Activated T-helper 17 cell treated with anti-CD3 and anti-CD28 coated beads, Interleukin-2, amount 50 U/mL, for 72 hours (primary cell): ENCODE results near the gene LYPD6B. TPM values are rescaled to one million over a fixed set of nuclear protein-coding genes. Genes with fewer than 3 reads are reported as not detected.

ENCODE experiments used
- ATAC-seq: fragments of 150-1000 bp; cut with Tn5 transposase; replicated peaks from 2 replicates; pipeline ENCODE4 v1.10.0; 2021; ENCODE audit warnings: mild to moderate bottlenecking, moderate library complexity
- H3K27ac Mint-ChIP-seq: one replicate; pipeline ENCODE4 v1.8.0; 2022; ENCODE audit warnings: mixed read lengths
- H3K27me3 Mint-ChIP-seq: one replicate; pipeline ENCODE4 v1.8.0; 2022; ENCODE audit warnings: mixed read lengths
- H3K36me3 Mint-ChIP-seq: one replicate; pipeline ENCODE4 v1.8.0; 2022; ENCODE audit warnings: low read depth, mild to moderate bottlenecking, mixed read lengths
- H3K4me1 Mint-ChIP-seq: one replicate; pipeline ENCODE4 v1.8.0; 2022; ENCODE audit warnings: mixed read lengths
- H3K4me3 Mint-ChIP-seq: one replicate; pipeline ENCODE4 v1.8.0; 2022; ENCODE audit warnings: mild to moderate bottlenecking, mixed read lengths
- H3K9me3 Mint-ChIP-seq: one replicate; pipeline ENCODE4 v1.8.0; 2022; ENCODE audit warnings: mixed read lengths
- total RNA-seq, 2 donors: library from RNA; stranded (reverse); gene quantifications; one replicate each; pipeline ENCODE4 v1.2.3, GENCODE V29; 2022

LYPD6B gene
- total RNA-seq, 2 donors from 2014 or later: not detected

DNA sequence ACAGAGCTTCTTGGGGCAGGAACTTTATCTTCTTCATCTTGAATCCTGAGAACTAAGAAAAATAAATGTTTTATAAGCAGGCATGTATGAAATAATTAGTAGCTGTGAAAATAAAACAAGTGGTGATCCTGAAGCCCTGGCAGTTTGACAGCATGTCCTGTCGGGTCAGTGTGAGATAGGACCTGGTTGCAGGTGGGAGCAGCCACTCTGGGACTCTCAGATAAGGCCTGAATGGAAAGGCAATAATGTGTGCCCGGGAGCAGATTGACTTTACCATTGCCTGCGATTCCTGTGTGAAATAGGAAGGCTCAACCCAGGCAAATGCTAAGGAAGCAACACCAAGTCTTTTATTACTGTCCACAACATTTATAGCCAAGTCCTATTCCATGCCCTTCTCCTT, 132.4 kb downstream of the LYPD6B start:
- no peak for ATAC-seq
- Mint-ChIP-seq H3K9me3 (peaks cover 9% of the 10 kb centered on the region), H3K4me1 (peaks cover 11% of the 10 kb centered on the region), H3K4me3 (no peak overlapping the region), H3K27ac (no peak overlapping the region), H3K36me3 (no peaks in the 10 kb centered on the region), H3K27me3 (peaks cover 8% of the 10 kb centered on the region)

DNA sequence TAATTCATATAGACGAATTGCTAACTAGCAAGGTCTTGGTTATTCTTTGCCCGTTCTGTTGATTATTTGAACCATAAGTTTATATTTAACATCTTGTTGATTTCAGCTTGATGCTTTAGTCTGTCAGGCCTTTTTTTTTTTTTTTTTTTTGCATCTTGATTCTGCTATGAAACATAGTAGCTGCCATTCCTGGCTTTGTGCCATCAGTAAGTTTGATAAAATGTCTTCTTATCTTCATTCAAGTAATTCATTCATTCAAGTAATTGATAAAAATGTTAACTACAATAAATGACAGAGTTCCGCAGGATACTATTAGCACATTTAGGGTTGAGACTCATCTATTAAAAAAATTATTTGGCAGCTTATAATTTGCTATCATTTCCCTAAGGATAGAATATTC, 134.7 kb downstream of the LYPD6B start:
- Mint-ChIP-seq H3K9me3 (peaks cover 9% of the 10 kb centered on the region), H3K4me1 (peaks cover 5% of the 10 kb centered on the region), H3K27ac (no peak overlapping the region), H3K36me3 (no peaks in the 10 kb centered on the region), H3K27me3 (peaks cover 12% of the 10 kb centered on the region), H3K4me3 (no peak overlapping the region)
- ATAC-seq: no peak

DNA sequence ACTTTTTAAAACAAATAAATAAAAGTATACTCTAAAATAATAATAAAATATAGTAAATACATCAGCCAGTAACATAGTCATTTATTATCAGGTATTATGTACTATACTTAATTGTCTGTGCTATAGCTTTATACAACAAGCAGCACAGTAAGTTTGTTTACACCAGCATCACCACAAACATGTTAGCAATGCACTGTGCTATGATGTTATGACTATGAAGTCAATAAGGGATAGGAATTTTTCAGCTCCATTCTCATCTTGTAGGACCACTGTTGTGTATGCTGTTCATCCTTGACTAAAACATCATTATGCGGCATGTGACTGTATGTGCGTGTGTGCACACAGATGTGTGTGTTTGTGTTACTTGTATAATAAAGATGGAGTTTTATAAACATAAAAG, 137.5 kb downstream of the LYPD6B start:
- ATAC-seq: no peak
- H3K36me3 Mint-ChIP-seq: no peaks in the 10 kb centered on the region
- peaks cover 14% of the 10 kb centered on the region for H3K27me3 Mint-ChIP-seq

DNA sequence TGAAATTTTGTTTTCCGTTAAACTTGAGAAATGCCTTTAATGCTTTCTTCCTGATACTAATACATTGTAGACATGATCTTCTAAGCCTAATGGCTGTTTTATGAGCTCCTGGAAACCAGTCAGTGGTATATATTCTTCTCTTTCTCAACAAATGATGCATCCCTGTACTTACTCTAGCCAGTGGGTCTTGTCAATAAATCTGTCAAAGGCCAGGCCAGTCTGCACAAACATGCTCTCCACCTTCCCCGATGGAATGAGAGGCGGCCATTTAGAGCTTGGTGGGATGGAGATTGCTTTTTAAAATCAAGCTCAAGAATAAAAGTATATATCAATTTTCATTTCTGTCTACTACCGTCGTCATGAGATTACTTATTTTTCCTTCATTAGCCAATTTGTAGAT, 140.1 kb downstream of the LYPD6B start:
- Mint-ChIP-seq H3K4me3 (no peak overlapping the region), H3K4me1 (no peaks in the 10 kb centered on the region), H3K9me3 (no peaks in the 10 kb centered on the region), H3K27me3 (peaks cover 15% of the 10 kb centered on the region), H3K36me3 (no peaks in the 10 kb centered on the region), H3K27ac (no peak overlapping the region)
- no peak for ATAC-seq

More for the DNA sequence above, 137.5 kb downstream of the LYPD6B start:
- Mint-ChIP-seq H3K4me3 (no peak overlapping the region), H3K4me1 (no peaks in the 10 kb centered on the region), H3K27ac (no peak overlapping the region), H3K9me3 (peaks cover 9% of the 10 kb centered on the region)

DNA sequence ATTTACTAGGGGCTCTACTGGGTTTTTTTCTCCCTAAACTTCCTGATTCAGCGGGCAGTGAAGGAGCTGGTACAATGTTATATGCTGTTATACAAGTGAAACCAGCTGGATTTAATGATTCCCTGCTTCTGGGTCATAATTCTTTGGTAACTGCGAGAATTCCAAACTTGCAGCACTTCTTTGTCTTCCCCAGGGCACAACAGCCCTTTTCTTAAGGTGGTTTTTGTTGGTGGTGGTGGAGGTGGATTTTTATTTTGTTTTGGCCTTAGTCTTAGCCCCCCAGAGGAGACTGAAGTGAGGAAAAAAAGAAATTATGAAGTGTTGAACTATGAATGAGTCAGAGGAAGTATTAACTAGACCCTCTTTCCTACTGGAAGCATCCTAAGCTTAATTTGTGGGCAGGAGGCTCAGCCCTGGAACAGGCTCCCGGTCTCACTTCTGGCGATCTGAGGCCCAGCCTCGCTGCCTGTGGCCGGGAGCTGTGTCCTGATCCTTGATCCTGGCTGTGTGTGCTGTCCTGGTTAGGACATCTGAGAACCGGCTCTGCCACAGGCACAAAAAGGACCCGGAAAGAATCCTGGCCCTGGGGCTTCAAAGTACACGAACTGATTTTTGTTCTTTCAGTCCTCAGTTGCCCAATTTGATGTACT, 141.9 kb downstream of the LYPD6B start:
- H3K27me3 Mint-ChIP-seq: peaks cover 15% of the 10 kb centered on the region
- no peaks in the 10 kb centered on the region for H3K9me3 Mint-ChIP-seq
- H3K27ac Mint-ChIP-seq: no peak overlapping the region
- H3K36me3 Mint-ChIP-seq: no peaks in the 10 kb centered on the region
- no peaks in the 10 kb centered on the region for H3K4me1 Mint-ChIP-seq
- H3K4me3 Mint-ChIP-seq: no peak overlapping the region
- ATAC-seq: no peak

DNA sequence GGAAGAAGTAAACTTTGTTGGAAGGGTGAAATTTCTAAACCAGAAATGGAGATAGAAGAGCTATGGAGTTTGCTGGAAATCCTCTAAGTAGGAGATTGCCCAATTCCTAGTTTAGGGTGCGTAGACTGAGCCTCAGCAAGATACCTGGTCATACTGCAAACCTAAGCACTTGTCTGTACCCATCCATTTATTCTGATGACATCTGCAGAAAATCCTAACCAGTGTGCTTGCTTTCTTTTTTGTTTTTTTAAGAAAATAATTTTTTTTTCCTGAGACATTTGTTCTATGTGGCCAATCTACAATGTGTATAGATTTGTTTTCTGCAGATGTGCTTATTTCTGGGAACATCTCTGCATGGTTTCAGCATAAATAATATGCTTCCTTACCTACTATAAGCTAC, 144.7 kb downstream of the LYPD6B start:
- ATAC-seq: no peak
- H3K27ac Mint-ChIP-seq: no peak overlapping the region

DNA sequence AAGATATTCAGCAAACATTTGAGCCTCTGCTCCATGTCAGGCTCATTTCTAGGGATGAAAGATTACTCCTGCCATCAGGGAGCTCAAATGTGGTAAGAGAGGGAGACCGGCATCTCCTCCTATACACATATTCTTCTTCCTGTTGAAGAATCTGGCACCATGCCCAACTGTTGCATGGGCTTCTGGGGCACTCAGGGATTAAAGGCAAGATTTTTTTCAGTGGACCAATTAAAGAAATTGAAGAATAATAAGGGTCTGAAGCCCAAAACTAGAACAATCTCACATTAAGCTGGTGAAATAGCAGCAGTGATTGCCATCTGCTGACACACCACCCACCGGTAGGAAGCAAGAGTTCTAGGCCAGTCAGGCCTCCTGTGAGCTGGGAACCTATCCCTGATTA, 146.5 kb downstream of the LYPD6B start:
- no peak overlapping the region for H3K4me3 Mint-ChIP-seq
- no peaks in the 10 kb centered on the region for H3K36me3 Mint-ChIP-seq
- no peak for ATAC-seq
- no peak overlapping the region for H3K27ac Mint-ChIP-seq
- peaks cover 5% of the 10 kb centered on the region for H3K27me3 Mint-ChIP-seq
- no peaks in the 10 kb centered on the region for H3K4me1 Mint-ChIP-seq
- H3K9me3 Mint-ChIP-seq: no peaks in the 10 kb centered on the region

More for the DNA sequence above, 144.7 kb downstream of the LYPD6B start:
- no peak overlapping the region for H3K4me3 Mint-ChIP-seq
- no peaks in the 10 kb centered on the region for H3K9me3 Mint-ChIP-seq
- H3K27me3 Mint-ChIP-seq: peaks cover 11% of the 10 kb centered on the region
- H3K4me1 Mint-ChIP-seq: no peaks in the 10 kb centered on the region
- no peaks in the 10 kb centered on the region for H3K36me3 Mint-ChIP-seq

DNA sequence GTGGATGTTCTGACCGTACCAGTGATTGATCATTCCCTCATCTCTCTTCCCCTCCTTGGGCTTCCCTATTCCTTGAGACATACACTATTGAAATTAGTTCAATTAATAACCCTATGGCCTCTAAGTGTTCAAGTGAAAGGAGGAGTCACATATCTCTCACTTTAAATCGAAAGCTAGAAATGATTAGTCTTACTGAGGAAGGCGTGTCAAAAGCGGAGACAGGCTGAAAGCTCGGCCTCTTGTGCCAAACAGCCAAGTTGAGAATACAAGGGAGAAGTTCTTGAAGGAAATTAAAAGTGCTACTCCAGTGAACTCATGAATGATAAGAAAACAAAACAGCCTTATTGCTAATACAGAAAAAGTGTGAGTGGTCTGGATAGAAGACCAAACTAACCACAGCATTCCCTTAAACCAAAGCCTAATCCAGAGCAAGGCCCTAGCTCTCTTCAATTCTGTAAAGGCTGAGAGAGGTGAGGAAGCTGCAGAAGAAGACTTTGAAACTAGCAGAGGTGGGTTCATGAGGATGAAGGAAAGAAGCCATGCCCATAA, 147.5 kb downstream of the LYPD6B start:
- Mint-ChIP-seq H3K27ac (no peak overlapping the region), H3K4me3 (no peak overlapping the region), H3K27me3 (peaks cover 5% of the 10 kb centered on the region), H3K4me1 (no peaks in the 10 kb centered on the region), H3K9me3 (no peaks in the 10 kb centered on the region), H3K36me3 (no peaks in the 10 kb centered on the region)
- no peak for ATAC-seq

DNA sequence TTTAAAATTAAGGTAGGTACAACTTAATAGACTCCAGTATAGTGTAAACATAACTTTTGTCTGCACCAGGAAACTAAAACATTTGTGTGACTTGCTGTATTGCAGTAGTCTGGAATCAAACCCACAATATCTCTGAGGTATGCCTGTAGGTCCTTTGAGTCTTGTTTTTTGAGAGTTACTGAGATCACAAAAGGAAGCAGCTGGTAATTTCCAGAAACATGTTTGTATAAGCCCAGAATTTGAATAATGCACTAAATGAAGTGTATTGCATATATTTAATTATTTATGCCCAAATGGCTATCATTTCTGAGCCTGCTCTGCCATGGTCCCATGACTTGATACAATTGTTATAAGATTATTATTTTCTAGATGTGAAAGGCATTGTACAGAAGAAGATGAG, 148.6 kb downstream of the LYPD6B start:
- Mint-ChIP-seq H3K4me1 (no peaks in the 10 kb centered on the region), H3K9me3 (no peaks in the 10 kb centered on the region), H3K36me3 (no peaks in the 10 kb centered on the region), H3K27ac (no peak overlapping the region), H3K27me3 (no peaks in the 10 kb centered on the region), H3K4me3 (no peak overlapping the region)
- no peak for ATAC-seq

DNA sequence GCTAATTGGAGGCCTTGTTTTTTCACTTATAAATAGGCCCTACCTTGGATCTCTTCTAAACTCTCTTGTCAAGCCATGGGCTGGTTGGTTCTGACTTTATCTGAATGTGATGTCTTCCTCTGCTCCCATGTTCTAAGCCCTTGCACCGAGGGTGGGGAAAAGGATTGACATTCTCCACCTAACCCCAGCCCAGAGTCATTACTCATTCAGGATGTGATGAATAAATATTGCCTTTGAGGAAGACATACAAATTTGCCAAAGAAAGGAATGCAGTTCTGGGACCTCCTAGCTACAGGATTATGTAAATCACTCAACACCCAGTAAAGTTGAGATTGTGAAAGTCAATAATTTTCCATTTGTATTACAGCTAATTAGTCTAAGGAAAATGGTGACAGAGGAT, 149.8 kb downstream of the LYPD6B start:
- Mint-ChIP-seq H3K27me3 (no peaks in the 10 kb centered on the region), H3K36me3 (no peaks in the 10 kb centered on the region), H3K9me3 (no peaks in the 10 kb centered on the region), H3K4me1 (no peaks in the 10 kb centered on the region), H3K4me3 (no peak overlapping the region), H3K27ac (no peak overlapping the region)
- ATAC-seq: no peak

DNA sequence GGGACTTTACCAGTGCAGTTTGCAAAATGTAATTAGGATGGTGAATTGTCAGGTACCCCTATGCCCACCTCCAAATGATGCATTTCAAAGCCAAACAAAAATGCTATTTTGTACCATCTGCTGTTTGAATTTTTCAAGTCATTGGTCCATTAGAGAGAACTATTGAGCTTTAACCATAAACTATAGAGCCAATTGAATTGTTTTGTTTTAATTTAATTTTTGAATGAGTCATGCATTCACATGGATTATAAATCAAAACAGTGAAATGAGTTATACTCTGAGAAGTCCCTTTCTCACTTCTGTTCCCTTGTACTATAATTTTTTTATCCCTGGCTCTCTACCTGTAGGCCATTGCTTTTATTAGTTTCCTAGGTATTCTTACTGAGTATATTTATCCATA, 151.3 kb downstream of the LYPD6B start:
- ATAC-seq: no peak
- Mint-ChIP-seq H3K9me3 (no peaks in the 10 kb centered on the region), H3K4me3 (no peak overlapping the region), H3K27ac (no peak overlapping the region), H3K4me1 (no peaks in the 10 kb centered on the region), H3K27me3 (no peaks in the 10 kb centered on the region), H3K36me3 (no peaks in the 10 kb centered on the region)

DNA sequence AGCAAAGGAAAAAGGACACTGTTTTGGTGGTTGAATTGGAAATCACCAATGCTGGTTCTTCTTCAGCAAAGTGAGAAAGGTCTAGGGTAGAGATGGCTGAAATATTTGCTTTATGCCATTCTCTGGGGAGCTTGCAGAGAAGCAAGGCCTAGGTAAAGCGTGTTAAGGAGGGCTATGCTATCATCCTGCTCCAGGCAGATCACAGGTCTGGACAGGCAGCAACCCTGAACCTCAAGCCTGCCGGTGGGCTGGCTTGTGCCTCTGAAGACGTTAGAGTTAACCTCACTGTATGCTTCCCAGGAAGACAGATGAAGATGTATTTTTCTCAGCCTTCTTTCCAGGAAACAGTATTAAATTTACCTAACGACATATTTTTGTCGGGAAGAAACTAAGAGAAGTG, 153.4 kb downstream of the LYPD6B start:
- ATAC-seq: no peak

DNA sequence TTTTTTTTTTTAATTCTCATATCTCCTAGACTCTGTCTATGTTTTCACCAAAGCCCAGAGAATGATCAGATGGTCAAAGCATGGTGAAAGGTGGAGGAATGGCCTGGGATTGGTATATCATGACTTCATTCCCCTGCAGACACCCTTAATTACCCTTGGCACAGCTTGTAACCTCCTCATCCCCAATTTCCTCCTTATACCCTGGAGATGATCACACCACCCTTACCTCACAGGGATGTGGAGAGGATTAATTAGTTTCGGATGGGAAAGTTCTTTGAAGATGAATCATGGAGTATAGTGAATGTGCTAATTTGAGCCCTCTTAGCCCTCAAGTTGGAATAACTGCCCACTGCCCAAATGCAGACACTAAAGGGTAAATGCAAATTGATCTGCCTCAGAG, 153.9 kb downstream of the LYPD6B start:
- Mint-ChIP-seq H3K4me3 (no peak overlapping the region), H3K36me3 (no peaks in the 10 kb centered on the region), H3K9me3 (no peaks in the 10 kb centered on the region), H3K4me1 (no peaks in the 10 kb centered on the region), H3K27me3 (no peaks in the 10 kb centered on the region), H3K27ac (no peak overlapping the region)
- ATAC-seq: no peak

More for the DNA sequence above, 153.4 kb downstream of the LYPD6B start:
- H3K4me1 Mint-ChIP-seq: no peaks in the 10 kb centered on the region
- no peak overlapping the region for H3K4me3 Mint-ChIP-seq
- no peaks in the 10 kb centered on the region for H3K9me3 Mint-ChIP-seq
- no peak overlapping the region for H3K27ac Mint-ChIP-seq
- H3K36me3 Mint-ChIP-seq: no peaks in the 10 kb centered on the region
- no peaks in the 10 kb centered on the region for H3K27me3 Mint-ChIP-seq

DNA sequence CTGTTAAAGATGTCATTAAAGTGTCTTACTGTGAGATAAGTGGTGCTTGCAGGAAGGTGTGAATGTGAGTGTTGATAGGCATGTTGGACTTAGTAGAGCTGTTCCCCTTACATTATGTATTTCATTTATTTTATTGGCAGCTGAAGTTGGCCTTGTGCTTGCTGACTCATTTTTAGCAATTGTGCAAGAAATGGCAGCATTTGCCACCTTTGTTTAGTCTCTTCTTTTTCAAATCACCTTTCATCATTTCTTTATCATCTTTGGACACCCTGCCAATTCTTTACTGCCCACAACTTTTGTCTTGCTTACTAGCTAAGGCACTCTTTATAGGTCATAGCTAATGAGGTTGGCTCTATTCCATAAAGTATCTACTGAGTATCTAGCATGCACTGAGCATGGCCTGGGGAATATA, 161.6 kb downstream of the LYPD6B start:
- ATAC-seq: no peak
- no peak overlapping the region for H3K27ac Mint-ChIP-seq
- H3K27me3 Mint-ChIP-seq: no peaks in the 10 kb centered on the region
- H3K36me3 Mint-ChIP-seq: no peaks in the 10 kb centered on the region
- no peaks in the 10 kb centered on the region for H3K9me3 Mint-ChIP-seq
- H3K4me1 Mint-ChIP-seq: no peaks in the 10 kb centered on the region
- H3K4me3 Mint-ChIP-seq: no peak overlapping the region

DNA sequence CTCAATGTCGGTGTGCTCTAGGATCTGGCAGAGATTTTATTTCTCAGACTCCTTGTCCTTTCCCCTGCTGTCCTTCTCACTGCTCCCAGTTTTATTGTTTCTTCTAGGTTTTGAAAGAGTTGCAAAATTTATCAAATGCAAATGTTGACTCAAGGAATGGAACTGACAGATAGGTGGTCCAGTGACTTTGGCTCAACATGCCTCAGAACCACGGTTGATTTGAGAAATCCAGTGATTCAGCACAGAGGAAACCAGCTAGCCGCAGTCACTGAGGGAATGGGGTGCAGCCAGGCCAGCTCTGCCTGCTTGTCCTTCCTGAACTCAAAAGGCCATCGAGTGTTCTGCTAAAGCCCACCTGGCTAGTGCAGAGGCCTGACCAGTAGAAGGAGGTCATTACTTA, 166.2 kb downstream of the LYPD6B start:
- ATAC-seq: no peak
- Mint-ChIP-seq H3K4me3 (no peak overlapping the region), H3K27me3 (peaks cover 7% of the 10 kb centered on the region), H3K27ac (no peak overlapping the region), H3K36me3 (no peaks in the 10 kb centered on the region), H3K9me3 (no peaks in the 10 kb centered on the region), H3K4me1 (no peaks in the 10 kb centered on the region)

DNA sequence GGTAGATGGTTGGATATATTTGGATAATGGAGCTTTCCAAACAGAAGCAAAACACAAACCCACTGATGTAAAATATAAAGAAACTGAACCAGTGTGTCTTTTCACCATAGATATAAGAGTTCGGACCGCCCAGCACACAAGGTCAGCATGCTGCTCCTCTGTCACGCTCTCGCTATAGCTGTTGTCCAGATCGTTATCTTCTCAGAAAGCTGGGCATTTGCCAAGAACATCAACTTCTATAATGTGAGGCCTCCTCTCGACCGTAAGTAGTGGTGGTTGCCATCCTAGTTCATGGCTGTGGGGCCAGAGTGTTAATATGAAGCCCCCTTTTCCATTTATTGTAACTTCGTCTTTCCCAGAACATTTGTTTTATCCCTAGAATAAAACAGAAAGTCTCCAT, 166.6 kb downstream of the LYPD6B start:
- Mint-ChIP-seq H3K9me3 (no peaks in the 10 kb centered on the region), H3K4me1 (no peaks in the 10 kb centered on the region), H3K4me3 (no peak overlapping the region), H3K27ac (no peak overlapping the region), H3K36me3 (no peaks in the 10 kb centered on the region), H3K27me3 (peaks cover 7% of the 10 kb centered on the region)
- no peak for ATAC-seq
